ENCODE results near the gene RXRB.

RXRB gene

GRCh38 chr6:33195304-33196165 is 4.9 kb downstream of the RXRB start:
- DNase-seq = no peak

GRCh38 chr6:33194431-33194979 is 6.0 kb downstream of the RXRB start:
- DNase-seq = peak in 1 of 2 experiments; percentile 37

- no peak for DNase-seq
Measured at GRCh38 chr6:33193619-33194018, 6.8 kb downstream of the RXRB start.

GRCh38 chr6:33192671-33193602 is 7.5 kb downstream of the RXRB start:
- peak in 1 of 2 experiments; percentile 29 for DNase-seq

- no peak for DNase-seq
Measured at GRCh38 chr6:33192105-33192646, 8.3 kb downstream of the RXRB start, which contains the start of gene COL11A2. TSS of gene COL11A2 (minus strand) at chr6:33192467. CDS start at chr6:33192240, 227 bp downstream.

GRCh38 chr6:33191383-33192104 is 8.9 kb downstream of the RXRB start:
- DNase-seq = no peak

- no peak for DNase-seq
Measured at GRCh38 chr6:33190504-33191107, 9.9 kb downstream of the RXRB start.

GRCh38 chr6:33189625-33190448 is 10.6 kb downstream of the RXRB start:
- DNase-seq = no peak

- no peak for DNase-seq
Measured at GRCh38 chr6:33189164-33189563, 11.3 kb downstream of the RXRB start.

GRCh38 chr6:33187809-33188208 is 12.7 kb downstream of the RXRB start:
- no peak for DNase-seq

GRCh38 chr6:33185654-33186187 is 14.7 kb downstream of the RXRB start:
- no peak for DNase-seq

GRCh38 chr6:33185190-33185589 is 15.3 kb downstream of the RXRB start:
- DNase-seq = no peak

GRCh38 chr6:33183071-33183683 is 17.3 kb downstream of the RXRB start:
- no peak for DNase-seq

- no peak for DNase-seq
Measured at GRCh38 chr6:33181141-33181540, 19.3 kb downstream of the RXRB start.

GRCh38 chr6:33178755-33179475 is 21.6 kb downstream of the RXRB start:
- no peak for DNase-seq

- no peak for DNase-seq
Measured at GRCh38 chr6:33177552-33178446, 22.7 kb downstream of the RXRB start.

GRCh38 chr6:33176906-33177305 is 23.6 kb downstream of the RXRB start:
- no peak for DNase-seq

- no peak for DNase-seq
Measured at GRCh38 chr6:33175436-33176069, 24.9 kb downstream of the RXRB start.
